ENCODE results near the gene SORBS1.

The SORBS1 gene

GRCh38 chr10:95346715-95347401 lies 214.3 kb downstream of the SORBS1 start:
- Histone ChIP-seq H3F3A (ENCODE audit: insufficient read depth) (no peaks in the 10 kb centered on the region), H3K4me2 (ENCODE audit: low read depth, low read length, poor library complexity, severe bottlenecking) (no peak overlapping the region), H3K79me2 (ENCODE audit: insufficient read depth, low read length) (no peaks in the 10 kb centered on the region), H3K27ac (ENCODE audit: low read depth, low read length) (no peak overlapping the region), H4K20me1 (ENCODE audit: low read depth, low read length) (no peaks in the 10 kb centered on the region), H3K27me3 (ENCODE audit: low read length) (no peaks in the 10 kb centered on the region), H3K36me3 (ENCODE audit: low read length) (no peaks in the 10 kb centered on the region), H3K9me2 (replicated peaks; ENCODE audit: insufficient read depth, low read length) (no peaks in the 10 kb centered on the region), H3K9me3 (ENCODE audit: insufficient read depth, low read length) (no peaks in the 10 kb centered on the region), H2AFZ (ENCODE audit: low read depth, low read length, severe bottlenecking) (no peak overlapping the region), H3K4me3 (ENCODE audit: insufficient read depth, low read length, poor library complexity, severe bottlenecking) (no peak overlapping the region), H3K9ac (ENCODE audit: low read length) (no peak overlapping the region)
- TF ChIP-seq CTCF (IDR thresholded peaks at IDR 0.05; ENCODE audit: insufficient read depth, low read length, poor library complexity, severe bottlenecking) = no peak
- TF ChIP-seq EZH2phosphoT487 (conservative IDR thresholded peaks at IDR 0.05; ENCODE audit: low read length) = no peak

GRCh38 chr10:95343573-95343972 lies 217.6 kb downstream of the SORBS1 start:
- Histone ChIP-seq H3K9me3 (ENCODE audit: insufficient read depth, low read length) (no peaks in the 10 kb centered on the region), H3K4me3 (ENCODE audit: insufficient read depth, low read length, poor library complexity, severe bottlenecking) (no peak overlapping the region), H4K20me1 (ENCODE audit: low read depth, low read length) (no peaks in the 10 kb centered on the region), H3K27ac (ENCODE audit: low read depth, low read length) (no peak overlapping the region), H3F3A (ENCODE audit: insufficient read depth) (no peaks in the 10 kb centered on the region), H3K79me2 (ENCODE audit: insufficient read depth, low read length) (no peaks in the 10 kb centered on the region), H3K9ac (ENCODE audit: low read length) (no peak overlapping the region), H3K36me3 (ENCODE audit: low read length) (no peaks in the 10 kb centered on the region), H2AFZ (ENCODE audit: low read depth, low read length, severe bottlenecking) (no peak overlapping the region), H3K9me2 (replicated peaks; ENCODE audit: insufficient read depth, low read length) (no peaks in the 10 kb centered on the region), H3K27me3 (ENCODE audit: low read length) (no peaks in the 10 kb centered on the region), H3K4me2 (ENCODE audit: low read depth, low read length, poor library complexity, severe bottlenecking) (no peak overlapping the region)
- TF ChIP-seq CTCF (IDR thresholded peaks at IDR 0.05; ENCODE audit: insufficient read depth, low read length, poor library complexity, severe bottlenecking) (no peak), EZH2phosphoT487 (conservative IDR thresholded peaks at IDR 0.05; ENCODE audit: low read length) (no peak)

- Histone ChIP-seq H3K4me3 (ENCODE audit: insufficient read depth, low read length, poor library complexity, severe bottlenecking) (no peak overlapping the region), H3K36me3 (ENCODE audit: low read length) (no peaks in the 10 kb centered on the region), H3K9ac (ENCODE audit: low read length) (no peak overlapping the region), H3K9me2 (replicated peaks; ENCODE audit: insufficient read depth, low read length) (no peaks in the 10 kb centered on the region), H3K27ac (ENCODE audit: low read depth, low read length) (no peak overlapping the region), H4K20me1 (ENCODE audit: low read depth, low read length) (no peaks in the 10 kb centered on the region), H3K27me3 (ENCODE audit: low read length) (no peaks in the 10 kb centered on the region), H3K9me3 (ENCODE audit: insufficient read depth, low read length) (no peaks in the 10 kb centered on the region), H3F3A (ENCODE audit: insufficient read depth) (no peaks in the 10 kb centered on the region), H3K79me2 (ENCODE audit: insufficient read depth, low read length) (no peaks in the 10 kb centered on the region), H3K4me2 (ENCODE audit: low read depth, low read length, poor library complexity, severe bottlenecking) (no peak overlapping the region), H2AFZ (ENCODE audit: low read depth, low read length, severe bottlenecking) (no peak overlapping the region)
- no peak for TF ChIP-seq EZH2phosphoT487 (conservative IDR thresholded peaks at IDR 0.05; ENCODE audit: low read length)
These were observed 219.4 kb downstream of the SORBS1 start for GRCh38 chr10:95341716-95342130.

GRCh38 chr10:95339863-95340262 lies 221.3 kb downstream of the SORBS1 start:
- no peak overlapping the region for H3K27ac ChIP-seq (ENCODE audit: low read depth, low read length)
- H3K79me2 ChIP-seq (ENCODE audit: insufficient read depth, low read length) = no peaks in the 10 kb centered on the region
- TF ChIP-seq EZH2phosphoT487 (conservative IDR thresholded peaks at IDR 0.05; ENCODE audit: low read length) (no peak), CTCF (IDR thresholded peaks at IDR 0.05; ENCODE audit: insufficient read depth, low read length, poor library complexity, severe bottlenecking) (no peak)
- H3K9me3 ChIP-seq (ENCODE audit: insufficient read depth, low read length) = no peaks in the 10 kb centered on the region
- no peaks in the 10 kb centered on the region for H4K20me1 ChIP-seq (ENCODE audit: low read depth, low read length)
- H3K27me3 ChIP-seq (ENCODE audit: low read length) = no peaks in the 10 kb centered on the region
- no peak overlapping the region for H3K9ac ChIP-seq (ENCODE audit: low read length)
- H3F3A ChIP-seq (ENCODE audit: insufficient read depth) = no peaks in the 10 kb centered on the region
- no peaks in the 10 kb centered on the region for H3K36me3 ChIP-seq (ENCODE audit: low read length)
- H3K4me3 ChIP-seq (ENCODE audit: insufficient read depth, low read length, poor library complexity, severe bottlenecking) = no peak overlapping the region
- H3K4me2 ChIP-seq (ENCODE audit: low read depth, low read length, poor library complexity, severe bottlenecking) = no peak overlapping the region
- no peak overlapping the region for H2AFZ ChIP-seq (ENCODE audit: low read depth, low read length, severe bottlenecking)
- H3K9me2 ChIP-seq (replicated peaks; ENCODE audit: insufficient read depth, low read length) = no peaks in the 10 kb centered on the region

Measured in SU-DHL-6 (cell line).